Esophagus muscularis mucosa (tissue), 4 donors: ENCODE data around the gene PPM1B. TPM values are rescaled to one million over a fixed set of nuclear protein-coding genes. Genes with fewer than 3 reads are reported as not detected.

Experiments used
- DNase-seq: peaks from one replicate; pipeline ENCODE4 v3.0.0-alpha.2; 2017; ENCODE audit errors: extremely low spot score
- H3K27ac ChIP-seq, 4 donors: fragments of 200-600 bp; sonication (generic); replicated peaks in 1 of 4; 1 replicate in 3 of 4; 2 replicates in 1 of 4; pipeline ENCODE4 v1.5.1; 2016 to 2019; ENCODE audit warnings: mild to moderate bottlenecking in 1 of 4
- H3K27me3 ChIP-seq, 4 donors: fragments of 200-600 bp; sonication (generic); one replicate each; pipeline versions ENCODE4 v1.5.1 to v1.6.0; 2016 to 2019
- H3K36me3 ChIP-seq, 4 donors: fragments of 200-600 bp; sonication (generic); one replicate each; pipeline ENCODE4 v1.5.1; 2016 to 2019
- H3K4me1 ChIP-seq, 4 donors: fragments of 200-600 bp; sonication (generic); one replicate each; pipeline ENCODE4 v1.5.1; 2016 to 2019
- H3K4me3 ChIP-seq, 4 donors: fragments of 200-600 bp; sonication (generic); 1 replicate in 2 of 4; 2 replicates in 2 of 4; pipeline ENCODE4 v1.5.1; 2016 to 2019; ENCODE audit warnings: mild to moderate bottlenecking in 4 of 4, moderate library complexity in 1 of 4
- H3K9me3 ChIP-seq, 4 donors: fragments of 200-600 bp; sonication (generic); 1 replicate in 3 of 4; 2 replicates in 1 of 4; pipeline ENCODE4 v1.5.1; 2016 to 2019
- EP300 ChIP-seq: sonication (generic); formaldehyde crosslinking; IDR thresholded peaks from one replicate; pipeline ENCODE4 v1.6.1; 2017; ENCODE audit warnings: antibody characterized with exemption
- POLR2A ChIP-seq: fragments of 450-650 bp; IDR thresholded peaks from one replicate; pipeline ENCODE4 v1.6.1; 2017; ENCODE audit warnings: antibody characterized with exemption, moderate library complexity, mild to moderate bottlenecking, low read depth
- POLR2AphosphoS5 ChIP-seq, 2 donors: sonication (generic); formaldehyde crosslinking; IDR thresholded peaks; one replicate each; pipeline ENCODE4 v1.6.1; 2017; ENCODE audit warnings: antibody characterized with exemption in 2 of 2
- WGBS: methylation state at CpG from one replicate; pipeline ENCODE4 v1.1.5; 2018; 5-methylcytosine and 5-hydroxymethylcytosine counted together
- intact Hi-C: fragments of 100-400 bp; cut with DNase I; formaldehyde crosslinking; loops from one replicate; pipeline ENCODE4 v1.15.1; 2023
- total RNA-seq, 4 donors: library from RNA; depleted of rRNA; stranded (reverse); fragments of >200 nt; gene quantifications; one replicate each; pipeline versions ENCODE4 v1.1.0 to v1.2.1, GENCODE V29; 2016
- TF ChIP-seq, protein P1 (sequence below), 3 experiments: fragments of 200-600 bp in 2 of 3; fragments of 450-650 bp in 1 of 3; sonication (generic) in 2 of 3; IDR thresholded peaks; one replicate each; pipeline ENCODE4 v1.5.1; 2017 to 2019; ENCODE audit warnings: antibody characterized with exemption in 3 of 3, mild to moderate bottlenecking in 2 of 3, moderate library complexity in 1 of 3

Gene PPM1B
- total RNA-seq, 4 donors from 2014 or later, result 61.4 to 92.7 (median 75.8) TPM

DNA sequence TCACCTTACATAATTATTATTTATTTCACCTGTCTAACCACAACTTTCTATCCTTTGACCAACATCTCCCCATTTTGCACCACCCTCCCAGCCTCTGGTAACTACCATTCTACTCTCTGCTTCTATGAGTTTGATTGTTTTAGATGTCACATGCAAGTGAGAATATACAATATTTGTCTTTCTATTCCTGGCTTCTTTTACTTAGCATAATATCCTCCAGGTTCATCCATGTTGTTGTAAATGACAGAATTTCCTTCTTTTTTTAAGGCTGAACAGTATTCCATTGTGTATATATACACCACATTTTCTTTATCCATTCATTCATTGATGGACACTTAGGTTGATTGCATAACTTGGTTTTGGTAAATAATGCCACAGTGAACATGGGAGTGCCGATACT is 24.0 kb downstream of the PPM1B start:
- H3K27me3 ChIP-seq, result no peaks in the 10 kb centered on the region
- 88% methylated on average over 1 of the region's 1 CpG for whole genome bisulfite sequencing
- intact Hi-C loops, result no loop called here

DNA sequence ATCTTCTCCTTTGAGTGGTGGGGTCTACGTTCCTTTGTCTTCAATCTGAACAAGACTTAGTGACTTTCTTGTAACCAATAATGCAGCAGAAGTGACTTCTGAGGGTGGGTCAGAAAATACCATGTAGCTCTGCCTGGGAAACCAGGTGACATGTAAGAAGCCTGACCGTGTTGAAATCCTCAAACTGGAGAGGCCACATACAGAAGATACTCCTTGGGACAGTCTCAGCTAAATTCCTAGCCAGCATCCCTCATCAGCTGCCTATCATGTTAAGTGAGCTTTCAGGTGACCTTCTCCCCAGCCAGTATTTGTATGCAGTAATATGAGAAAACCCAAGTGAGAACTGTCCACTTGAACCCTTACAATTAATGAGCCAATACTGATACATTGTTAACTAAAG is 27.0 kb downstream of the PPM1B start:
- H3K27me3 ChIP-seq, result no peaks in the 10 kb centered on the region
- no peaks in the 10 kb centered on the region for H3K9me3 ChIP-seq
- TF ChIP-seq POLR2AphosphoS5 (IDR thresholded peaks at IDR 0.05), result no peak
- no peak for TF ChIP-seq EP300
- TF ChIP-seq POLR2A, result no peak
- TF ChIP-seq, protein P1, sequence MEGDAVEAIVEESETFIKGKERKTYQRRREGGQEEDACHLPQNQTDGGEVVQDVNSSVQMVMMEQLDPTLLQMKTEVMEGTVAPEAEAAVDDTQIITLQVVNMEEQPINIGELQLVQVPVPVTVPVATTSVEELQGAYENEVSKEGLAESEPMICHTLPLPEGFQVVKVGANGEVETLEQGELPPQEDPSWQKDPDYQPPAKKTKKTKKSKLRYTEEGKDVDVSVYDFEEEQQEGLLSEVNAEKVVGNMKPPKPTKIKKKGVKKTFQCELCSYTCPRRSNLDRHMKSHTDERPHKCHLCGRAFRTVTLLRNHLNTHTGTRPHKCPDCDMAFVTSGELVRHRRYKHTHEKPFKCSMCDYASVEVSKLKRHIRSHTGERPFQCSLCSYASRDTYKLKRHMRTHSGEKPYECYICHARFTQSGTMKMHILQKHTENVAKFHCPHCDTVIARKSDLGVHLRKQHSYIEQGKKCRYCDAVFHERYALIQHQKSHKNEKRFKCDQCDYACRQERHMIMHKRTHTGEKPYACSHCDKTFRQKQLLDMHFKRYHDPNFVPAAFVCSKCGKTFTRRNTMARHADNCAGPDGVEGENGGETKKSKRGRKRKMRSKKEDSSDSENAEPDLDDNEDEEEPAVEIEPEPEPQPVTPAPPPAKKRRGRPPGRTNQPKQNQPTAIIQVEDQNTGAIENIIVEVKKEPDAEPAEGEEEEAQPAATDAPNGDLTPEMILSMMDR (IDR thresholded peaks at IDR 0.05), result no peak
- DNase-seq, result no peak
- no peak overlapping the region for H3K27ac ChIP-seq
- 95% methylated on average over 2 of the region's 2 CpGs for WGBS
- H3K4me3 ChIP-seq, result no peak overlapping the region
- peaks cover 0 to 5% (median 0%) of the 10 kb centered on the region in 4 donors for H3K36me3 ChIP-seq
- peaks cover 0 to 42% (median 16%) of the 10 kb centered on the region in 4 donors for H3K4me1 ChIP-seq
- intact Hi-C loops, result no loop called here

More for the DNA sequence above, 24.0 kb downstream of the PPM1B start:
- DNase-seq, result no peak
- H3K4me1 ChIP-seq, result peaks cover 0 to 49% (median 26%) of the 10 kb centered on the region in 4 donors
- no peak overlapping the region for H3K27ac ChIP-seq
- no peaks in the 10 kb centered on the region for H3K9me3 ChIP-seq
- TF ChIP-seq POLR2AphosphoS5 (IDR thresholded peaks at IDR 0.05), result no peak
- peaks cover 0 to 5% (median 0%) of the 10 kb centered on the region in 4 donors for H3K36me3 ChIP-seq
- no peak overlapping the region for H3K4me3 ChIP-seq

DNA sequence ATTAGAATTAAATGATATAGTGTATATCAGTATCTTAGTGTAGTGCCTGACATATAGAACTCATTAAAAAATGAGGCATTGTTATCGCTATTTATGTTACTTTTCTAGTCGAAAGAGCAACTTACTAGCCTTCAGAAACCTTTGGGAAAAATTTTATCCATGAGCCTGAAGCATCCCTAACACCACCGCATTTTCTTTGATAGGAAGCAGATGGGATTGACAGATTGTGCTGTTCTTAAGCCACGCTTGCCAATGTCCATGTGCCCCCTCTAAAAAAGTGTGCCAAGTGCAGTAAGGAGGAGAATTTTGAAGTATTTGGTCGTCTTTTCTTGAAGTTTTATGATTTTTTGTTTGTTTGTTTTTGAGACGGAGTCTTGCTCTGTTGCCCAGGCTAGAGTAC is 29.1 kb downstream of the PPM1B start:
- Histone ChIP-seq H3K9me3 (no peaks in the 10 kb centered on the region), H3K27me3 (no peaks in the 10 kb centered on the region), H3K4me3 (no peak overlapping the region), H3K27ac (no peak overlapping the region), H3K36me3 (peaks cover 0 to 13% (median 0%) of the 10 kb centered on the region in 4 donors), H3K4me1 (peaks cover 0 to 45% (median 15%) of the 10 kb centered on the region in 4 donors)
- WGBS, result 93% methylated on average over 6 of the region's 6 CpGs
- TF ChIP-seq POLR2AphosphoS5 (IDR thresholded peaks at IDR 0.05) (no peak), EP300 (no peak), POLR2A (no peak)
- TF ChIP-seq, protein P1 (IDR thresholded peaks at IDR 0.05), result no peak
- intact Hi-C loops, result no loop called here
- DNase-seq, result no peak

DNA sequence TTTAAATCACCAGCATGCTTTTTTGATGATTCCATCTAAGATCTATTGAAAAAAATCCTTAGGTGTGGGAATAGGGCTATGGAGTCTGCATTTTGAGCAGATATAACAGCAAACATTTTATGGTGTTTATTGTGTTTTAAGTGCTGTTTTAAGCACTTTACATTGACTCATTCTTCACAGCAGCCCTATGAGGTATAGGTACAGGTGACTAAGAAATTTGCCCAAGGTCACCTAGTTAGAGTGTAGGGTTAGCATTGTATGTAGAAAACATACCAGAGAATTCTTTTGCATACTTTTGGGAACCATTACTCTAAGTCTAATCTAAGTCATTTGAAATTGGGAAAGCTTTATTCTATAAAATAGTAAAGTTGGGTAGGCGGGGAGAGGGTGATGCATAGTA is 31.3 kb downstream of the PPM1B start:
- Histone ChIP-seq H3K36me3 (peaks cover 0 to 8% (median 0%) of the 10 kb centered on the region in 4 donors), H3K27me3 (no peaks in the 10 kb centered on the region), H3K4me3 (no peak overlapping the region), H3K27ac (no peak overlapping the region), H3K4me1 (peaks cover 0 to 45% (median 15%) of the 10 kb centered on the region in 4 donors), H3K9me3 (no peaks in the 10 kb centered on the region)
- intact Hi-C loops, result no loop called here
- DNase-seq, result no peak
- TF ChIP-seq POLR2A, result no peak
- TF ChIP-seq POLR2AphosphoS5 (IDR thresholded peaks at IDR 0.05), result no peak
- TF ChIP-seq, protein P1 (IDR thresholded peaks at IDR 0.05), result no peak
- TF ChIP-seq EP300, result no peak
- 100% methylated on average over 1 of the region's 1 CpG for WGBS

DNA sequence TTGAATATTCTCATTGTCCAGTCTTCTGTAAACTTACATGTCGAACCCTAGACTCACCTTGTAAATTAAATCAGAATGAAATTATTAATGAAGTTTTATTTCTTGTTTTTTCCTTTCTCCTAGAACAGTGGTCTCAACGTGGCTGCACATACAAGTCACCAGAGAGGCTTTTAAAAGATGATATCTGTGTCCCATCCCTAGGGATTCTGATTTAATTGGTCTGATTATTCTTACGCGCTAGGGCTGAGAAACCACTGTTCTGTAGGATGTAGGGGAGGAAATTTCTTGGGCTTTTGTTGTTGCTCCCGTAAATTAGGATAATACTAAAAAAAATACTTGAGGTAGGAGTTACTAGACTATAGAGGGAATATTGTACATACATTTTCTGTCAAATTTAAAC is 32.1 kb downstream of the PPM1B start:
- no peaks in the 10 kb centered on the region for H3K9me3 ChIP-seq
- intact Hi-C loops, result no loop called here
- H3K27me3 ChIP-seq, result no peaks in the 10 kb centered on the region
- no peak overlapping the region for H3K4me3 ChIP-seq
- TF ChIP-seq EP300, result no peak
- no peak for TF ChIP-seq POLR2A
- no peak for TF ChIP-seq POLR2AphosphoS5 (IDR thresholded peaks at IDR 0.05)
- TF ChIP-seq, protein P1 (IDR thresholded peaks at IDR 0.05), result no peak
- H3K27ac ChIP-seq, result no peak overlapping the region
- peaks cover 0 to 45% (median 15%) of the 10 kb centered on the region in 4 donors for H3K4me1 ChIP-seq
- DNase-seq, result no peak
- WGBS, result 94% methylated on average over 5 of the region's 5 CpGs
- peaks cover 0 to 8% (median 0%) of the 10 kb centered on the region in 4 donors for H3K36me3 ChIP-seq
